GM18502 (cell line): Measurements from ENCODE around the gene MMP11.

Experiments used
- ATAC-seq: cut with Tn5 transposase; IDR thresholded peaks from one replicate; pipeline ENCODE4 v1.9.1; 2021; ENCODE audit warnings: mild to moderate bottlenecking; ENCODE audit not compliant: unreplicated experiment, poor library complexity

MMP11 gene

GRCh38 chr22:23826510-23827350 lies 54.1 kb downstream of the MMP11 start:
- no peak for ATAC-seq

GRCh38 chr22:23827351-23827995 lies 54.8 kb downstream of the MMP11 start:
- no peak for ATAC-seq

GRCh38 chr22:23828800-23829680 lies 56.4 kb downstream of the MMP11 start:
- no peak for ATAC-seq

- ATAC-seq = no peak
These were observed 57.3 kb downstream of the MMP11 start for GRCh38 chr22:23829845-23830372.

- ATAC-seq = no peak
These were observed 58.6 kb downstream of the MMP11 start for GRCh38 chr22:23831261-23831660.

GRCh38 chr22:23831781-23832180 lies 59.1 kb downstream of the MMP11 start:
- ATAC-seq = no peak

GRCh38 chr22:23832226-23833016 lies 59.8 kb downstream of the MMP11 start:
- no peak for ATAC-seq

- ATAC-seq = no peak
These were observed 60.5 kb downstream of the MMP11 start for GRCh38 chr22:23833017-23833751.
